ENCODE data around the gene PACRG.

DNA sequence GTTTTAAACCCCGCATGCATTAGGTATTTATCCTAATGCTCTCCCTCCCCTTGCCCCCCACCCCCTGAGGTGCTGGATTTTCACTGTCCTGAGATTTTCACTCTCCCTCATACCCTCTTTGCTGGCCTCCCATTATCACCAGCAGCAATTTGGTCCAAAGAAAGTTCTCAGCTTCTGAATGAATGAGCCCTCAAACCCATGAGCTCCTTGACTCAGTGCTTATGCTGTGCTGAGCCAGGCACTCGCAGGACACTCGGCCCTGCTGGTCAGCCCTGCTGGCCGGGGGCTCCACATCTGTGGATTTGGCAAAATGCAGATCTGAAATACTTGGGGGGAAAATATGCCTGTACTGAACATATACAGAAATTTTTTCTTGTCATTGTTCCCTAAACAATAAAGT is 533.6 kb downstream of the PACRG start:
- no peak for TF ChIP-seq POLR2A (IDR thresholded peaks at IDR 0.05)
- TF ChIP-seq, protein P1, sequence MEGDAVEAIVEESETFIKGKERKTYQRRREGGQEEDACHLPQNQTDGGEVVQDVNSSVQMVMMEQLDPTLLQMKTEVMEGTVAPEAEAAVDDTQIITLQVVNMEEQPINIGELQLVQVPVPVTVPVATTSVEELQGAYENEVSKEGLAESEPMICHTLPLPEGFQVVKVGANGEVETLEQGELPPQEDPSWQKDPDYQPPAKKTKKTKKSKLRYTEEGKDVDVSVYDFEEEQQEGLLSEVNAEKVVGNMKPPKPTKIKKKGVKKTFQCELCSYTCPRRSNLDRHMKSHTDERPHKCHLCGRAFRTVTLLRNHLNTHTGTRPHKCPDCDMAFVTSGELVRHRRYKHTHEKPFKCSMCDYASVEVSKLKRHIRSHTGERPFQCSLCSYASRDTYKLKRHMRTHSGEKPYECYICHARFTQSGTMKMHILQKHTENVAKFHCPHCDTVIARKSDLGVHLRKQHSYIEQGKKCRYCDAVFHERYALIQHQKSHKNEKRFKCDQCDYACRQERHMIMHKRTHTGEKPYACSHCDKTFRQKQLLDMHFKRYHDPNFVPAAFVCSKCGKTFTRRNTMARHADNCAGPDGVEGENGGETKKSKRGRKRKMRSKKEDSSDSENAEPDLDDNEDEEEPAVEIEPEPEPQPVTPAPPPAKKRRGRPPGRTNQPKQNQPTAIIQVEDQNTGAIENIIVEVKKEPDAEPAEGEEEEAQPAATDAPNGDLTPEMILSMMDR (IDR thresholded peaks at IDR 0.05), result no peak
- TF ChIP-seq EP300 (IDR thresholded peaks at IDR 0.05), result no peak

All from ovary (tissue), 3 donors.